Measurements from ENCODE around the gene CXCL3. TPM values are rescaled to one million over a fixed set of nuclear protein-coding genes. Genes with fewer than 3 reads are reported as not detected.

The CXCL3 gene
- polyA plus RNA-seq, 2 of the 4 experiments (the other 2 are of a cell fraction), result 5.1 to 17.9 TPM

GRCh38 chr4:74056114-74056857, 17.8 kb upstream of the CXCL3 start (continued):
- TF ChIP-seq KDM1A (IDR thresholded peaks at IDR 0.05; ENCODE audit: low read depth) (no peak), HOXA7 (CRISPR knock-in tag; IDR thresholded peaks at IDR 0.05) (no peak), NPAS2 (CRISPR knock-in tag; IDR thresholded peaks at IDR 0.05; ENCODE audit: borderline replicate concordance) (no peak), KDM5A (IDR thresholded peaks at IDR 0.05) (no peak), CHD4 (IDR thresholded peaks at IDR 0.05; ENCODE audit: borderline replicate concordance) (no peak), ZSCAN20 (CRISPR knock-in tag; IDR thresholded peaks at IDR 0.05) (0 out of 2 replicates have a peak, but pooled peaks have one; percentile 48), FOXS1 (CRISPR knock-in tag; IDR thresholded peaks at IDR 0.05) (no peak), CBX8 (IDR thresholded peaks at IDR 0.05) (no peak), PBX3 (IDR thresholded peaks at IDR 0.05) (no peak), MYC (IDR thresholded peaks at IDR 0.05; ENCODE audit: borderline replicate concordance, low read length) (no peak), USF2 (IDR thresholded peaks at IDR 0.05) (no peak), CHD2 (IDR thresholded peaks at IDR 0.05; ENCODE audit: low read length, partially characterized antibody) (no peak)

- 42% methylated on average over 3 of the region's 3 CpGs for WGBS (ENCODE audit: missing lambda C conversion rate)
- ChIA-PET CTCF (interaction anchor here (0.6 to 2.9 kb wide), 6 partner anchors 11 to 148 kb away, joined by 3 to 17 read pairs (median 6); partner anchors contain the start of genes CXCL2, CXCL3 and CXCL5), POLR2A (interaction anchor here (1.4 to 1.9 kb wide), 3 partner anchors 17 to 57 kb away, joined by 5 to 16 read pairs (median 7); partner anchors contain the start of genes CXCL2, CXCL3 and CXCL5)
- no peaks in the 10 kb centered on the region for H3K9me3 ChIP-seq
- peak overlapping the region; percentile 85 to 87 for H3K27ac ChIP-seq
- H3K4me2 ChIP-seq, result peak overlapping the region; percentile 43; the same call in 2 of the 3 replicates
- no peak for DNase-seq (ENCODE audit: low read depth in 1 of 2, low spot score in 1 of 2)
- H3K4me3 ChIP-seq, result no peak overlapping the region
- H3K4me1 ChIP-seq, result peaks cover 29% of the 10 kb centered on the region
- no peak for TF ChIP-seq ESRRA (IDR thresholded peaks at IDR 0.05; ENCODE audit: borderline replicate concordance, low read length)
- no peak for FAIRE-seq
- no peak for ATAC-seq
Measured at GRCh38 chr4:74055498-74055897, 17.0 kb upstream of the CXCL3 start.

GRCh38 chr4:74055096-74055495, 16.6 kb upstream of the CXCL3 start:
- FAIRE-seq (no peak), ATAC-seq (no peak), DNase-seq (ENCODE audit: low read depth in 1 of 2, low spot score in 1 of 2) (no peak)
- Histone ChIP-seq H3K4me3 (no peak overlapping the region), H3K27ac (peak overlapping the region; percentile 49 to 69; a peak in 5 of 6 replicates), H3K9me3 (no peaks in the 10 kb centered on the region), H3K4me1 (peaks cover 29% of the 10 kb centered on the region), H3K4me2 (no peak overlapping the region)
- ChIA-PET CTCF (no interaction called here), POLR2A (no interaction called here)
- TF ChIP-seq CBX8 (IDR thresholded peaks at IDR 0.05), result no peak
- no peak for TF ChIP-seq TFCP2L1 (CRISPR knock-in tag; IDR thresholded peaks at IDR 0.05)
- no peak for TF ChIP-seq ESRRA (IDR thresholded peaks at IDR 0.05; ENCODE audit: borderline replicate concordance, low read length)
- no peak for TF ChIP-seq ATOH8 (CRISPR knock-in tag; IDR thresholded peaks at IDR 0.05; ENCODE audit: low read depth)
- no peak for TF ChIP-seq ZC3H11A (IDR thresholded peaks at IDR 0.05)
- TF ChIP-seq RNF2 (IDR thresholded peaks at IDR 0.05; ENCODE audit: borderline replicate concordance, low read depth), result no peak
- no peak for TF ChIP-seq NFE2L2 (conservative IDR thresholded peaks at IDR 0.05; ENCODE audit: low read length)
- TF ChIP-seq ELK1 (IDR thresholded peaks at IDR 0.05; ENCODE audit: low read depth, low read length), result no peak
- no peak for TF ChIP-seq TP53 (CRISPR knock-in tag; IDR thresholded peaks at IDR 0.05)
- no peak for TF ChIP-seq MAX (IDR thresholded peaks at IDR 0.05)
- no peak for TF ChIP-seq MAZ (IDR thresholded peaks at IDR 0.05; ENCODE audit: borderline replicate concordance, low read depth, low read length)
- no peak for TF ChIP-seq EHMT2 (IDR thresholded peaks at IDR 0.05; ENCODE audit: low read depth)
- TF ChIP-seq NR3C1 (IDR thresholded peaks at IDR 0.05), result no peak
- no peak for TF ChIP-seq HOXB13 (CRISPR knock-in tag; IDR thresholded peaks at IDR 0.05; ENCODE audit: low read depth)
- no peak for TF ChIP-seq BCL3 (IDR thresholded peaks at IDR 0.05)
- 90% methylated on average over 2 of the region's 2 CpGs for WGBS (ENCODE audit: missing lambda C conversion rate)
